Measurements from ENCODE around the gene DENND1A. TPM values are rescaled to one million over a fixed set of nuclear protein-coding genes. Genes with fewer than 3 reads are reported as not detected.

Gene DENND1A
- total and polyA plus RNA-seq, 12 donors = 7.3 to 36.7 (median 19.6) TPM

- whole genome bisulfite sequencing, 4 donors = 81 to 94% (median 89%) methylated on average over 2 of the region's 2 CpGs
- no peak for DNase-seq
- no peaks in the 10 kb centered on the region for H3K27me3 ChIP-seq
- no peak for TF ChIP-seq POLR2A (IDR thresholded peaks at IDR 0.05)
- no peak for TF ChIP-seq CTCF (IDR thresholded peaks at IDR 0.05)
- H3K36me3 ChIP-seq (replicated peaks in 1 of 2) = no peaks in the 10 kb centered on the region
- H3K27ac ChIP-seq = no peak overlapping the region
- no peaks in the 10 kb centered on the region for H3K9me3 ChIP-seq (replicated peaks in 1 of 3)
- no peak overlapping the region for H3K4me3 ChIP-seq
- intact Hi-C loops (cut with DNase I) = no loop called here
- H3K4me1 ChIP-seq (replicated peaks in 1 of 2) = peaks cover 3 to 11% of the 10 kb centered on the region in 2 donors
Measured at GRCh38 chr9:123647145-123647544, 282.8 kb downstream of the DENND1A start.

- intact Hi-C loops (cut with DNase I) = no loop called here
- no peaks in the 10 kb centered on the region for H3K9me3 ChIP-seq (replicated peaks in 1 of 3)
- no peak for DNase-seq
- no peak overlapping the region for H3K4me3 ChIP-seq
- WGBS, 4 donors = 86 to 95% (median 92%) methylated on average over 9 of the region's 9 CpGs
- no peaks in the 10 kb centered on the region for H3K27me3 ChIP-seq
- TF ChIP-seq POLR2A (IDR thresholded peaks at IDR 0.05) (no peak), CTCF (IDR thresholded peaks at IDR 0.05) (no peak)
- peaks cover 3 to 16% of the 10 kb centered on the region in 2 donors for H3K4me1 ChIP-seq (replicated peaks in 1 of 2)
- no peaks in the 10 kb centered on the region for H3K36me3 ChIP-seq (replicated peaks in 1 of 2)
- no peak overlapping the region for H3K27ac ChIP-seq
Measured at GRCh38 chr9:123645762-123646161, 284.2 kb downstream of the DENND1A start.

- no peak for DNase-seq
- H3K9me3 ChIP-seq (replicated peaks in 1 of 3) = no peaks in the 10 kb centered on the region
- H3K36me3 ChIP-seq (replicated peaks in 1 of 2) = no peaks in the 10 kb centered on the region
- no peak overlapping the region for H3K27ac ChIP-seq
- no peaks in the 10 kb centered on the region for H3K27me3 ChIP-seq
- intact Hi-C loops (cut with DNase I) = no loop called here
- H3K4me1 ChIP-seq (replicated peaks in 1 of 2) = peaks cover 3 to 16% of the 10 kb centered on the region in 2 donors
- H3K4me3 ChIP-seq = no peak overlapping the region
- 91 to 99% (median 96%) methylated on average over 4 of the region's 4 CpGs for WGBS, 4 donors
- no peak for TF ChIP-seq POLR2A (IDR thresholded peaks at IDR 0.05)
- TF ChIP-seq CTCF (IDR thresholded peaks at IDR 0.05) = no peak
Measured at GRCh38 chr9:123645126-123645525, 284.8 kb downstream of the DENND1A start.

- 96 to 97% (median 96%) methylated on average over 9 of the region's 9 CpGs for WGBS, 4 donors
- Histone ChIP-seq H3K4me3 (no peak overlapping the region), H3K36me3 (replicated peaks in 1 of 2) (no peaks in the 10 kb centered on the region), H3K4me1 (replicated peaks in 1 of 2) (peaks cover 3 to 16% of the 10 kb centered on the region in 2 donors), H3K27ac (no peak overlapping the region), H3K9me3 (replicated peaks in 1 of 3) (no peaks in the 10 kb centered on the region), H3K27me3 (no peaks in the 10 kb centered on the region)
- intact Hi-C loops (cut with DNase I) = no loop called here
- TF ChIP-seq CTCF (IDR thresholded peaks at IDR 0.05) (no peak), POLR2A (IDR thresholded peaks at IDR 0.05) (no peak)
- no peak for DNase-seq
Measured at GRCh38 chr9:123643518-123643917, 286.4 kb downstream of the DENND1A start.

Measured in adrenal gland (tissue), 12 donors.